HepG2 (cell line): ENCODE results near the gene ALOXE3. TPM values are rescaled to one million over a fixed set of nuclear protein-coding genes. Genes with fewer than 3 reads are reported as not detected.

ENCODE experiments used
- ATAC-seq: fragments of 200-7000 bp; cut with Tn5 transposase; 3 replicates; pipeline ENCODE4 v1.9.1; 2020; ENCODE audit warnings: mild to moderate bottlenecking, moderate library complexity
- BruUV-seq: library from RNA; stranded (reverse); fragments of 400-500 nt; replicated peaks from 2 replicates; lab custom pipeline; 2021; lab: Mats Ljungman, UMichigan
- CTCF ChIA-PET: fragments of 300-600 bp; formaldehyde crosslinking; extraction: SDS; loops from one replicate; lab custom pipeline; 2021; ENCODE audit warnings: low total read pairs, inconsistent platforms, low intra/inter-chr PET ratio; lab: Yijun Ruan, JAX
- POLR2A ChIA-PET: fragments of 350-600 bp; sonication (Branson Sonifier 250); formaldehyde crosslinking; loops from one replicate; lab custom pipeline; 2020; ENCODE audit warnings: antibody characterized with exemption, inconsistent platforms; lab: Yijun Ruan, JAX
- DNase-seq: peaks from one replicate; pipeline ENCODE4 v3.0.0-alpha.2; 2015; ENCODE audit warnings: low spot score
- FAIRE-seq: peaks from 3 replicates; lab custom pipeline; 2011; peaks lifted over from hg19 to GRCh38; lab: Jason Lieb, UNC
- H2AFZ ChIP-seq: one replicate; pipeline ENCODE4 v1.6.1; 2011; ENCODE audit warnings: low read length, inconsistent platforms
- H3K27ac ChIP-seq: fragments of 300-600 bp; 3 replicates; pipeline ENCODE4 v1.8.0; 2011; ENCODE audit warnings: mixed run types, mild to moderate bottlenecking, mixed read lengths, low read length, inconsistent platforms; ENCODE audit not compliant: insufficient read depth; ENCODE audit errors: extremely low read length
- H3K27me3 ChIP-seq, 2 experiments: fragments of 200-600 bp in 1 of 2; 2 replicates in 1 of 2; 3 replicates in 1 of 2; pipeline versions ENCODE4 v1.6.0 to v1.8.0; 2011; ENCODE audit warnings: low read length in 2 of 2, mild to moderate bottlenecking in 2 of 2, moderate library complexity in 2 of 2, inconsistent platforms in 1 of 2; ENCODE audit not compliant: insufficient read depth in 2 of 2, control insufficient read depth in 1 of 2
- H3K36me3 ChIP-seq, 2 experiments: fragments of 200-600 bp in 1 of 2; replicated peaks in 1 of 2; 2 replicates in 1 of 2; 3 replicates in 1 of 2; pipeline versions ENCODE4 v1.5.1 to v1.8.0; 2011; ENCODE audit warnings: low read length in 2 of 2, inconsistent platforms in 1 of 2; ENCODE audit not compliant: insufficient read depth in 2 of 2, control insufficient read depth in 1 of 2
- H3K4me1 ChIP-seq: 2 replicates; pipeline ENCODE4 v1.5.1; 2012; ENCODE audit warnings: low read length, inconsistent platforms; ENCODE audit not compliant: insufficient read depth
- H3K4me2 ChIP-seq: 2 replicates; pipeline ENCODE4 v1.6.0; 2011; ENCODE audit warnings: low read depth, low read length, inconsistent platforms
- H3K4me3 ChIP-seq, 3 experiments: fragments of 200-600 bp in 1 of 3; sonication (generic), shearing (Covaris generic) in 1 of 3; replicated peaks in 1 of 3; 2 replicates each; pipeline ENCODE4 v1.5.1; 2011 to 2016; ENCODE audit warnings: low read length in 3 of 3, inconsistent platforms in 2 of 3, low read depth in 2 of 3, mild to moderate bottlenecking in 2 of 3, control low read depth in 1 of 3, mixed read lengths in 1 of 3; ENCODE audit not compliant: insufficient read depth in 1 of 3
- H3K79me2 ChIP-seq: one replicate; pipeline ENCODE4 v1.6.1; 2011; ENCODE audit warnings: low read length, inconsistent platforms; ENCODE audit not compliant: insufficient read depth
- H3K9ac ChIP-seq: 2 replicates; pipeline ENCODE4 v1.6.0; 2011; ENCODE audit warnings: mild to moderate bottlenecking, low read depth, low read length, inconsistent platforms; ENCODE audit not compliant: insufficient read depth
- H3K9me3 ChIP-seq: 2 replicates; pipeline ENCODE4 v1.5.1; 2012; ENCODE audit warnings: mild to moderate bottlenecking, low read length
- H4K20me1 ChIP-seq: 2 replicates; pipeline ENCODE4 v1.6.0; 2011; ENCODE audit warnings: inconsistent platforms, mild to moderate bottlenecking, low read length, moderate library complexity; ENCODE audit not compliant: insufficient read depth
- GMEB1 ChIP-seq: sonication (generic); formaldehyde crosslinking; IDR thresholded peaks from 2 replicates; pipeline ENCODE4 v1.5.1; 2020; ENCODE audit warnings: missing genetic modification reagents, mild to moderate bottlenecking, borderline replicate concordance
- NR2C2 ChIP-seq: sonication (generic); formaldehyde crosslinking; IDR thresholded peaks from 2 replicates; pipeline ENCODE4 v1.4.0; 2020; ENCODE audit warnings: missing genetic modification reagents, mild to moderate bottlenecking, moderate library complexity, borderline replicate concordance
- SKIL ChIP-seq: sonication (generic); formaldehyde crosslinking; IDR thresholded peaks from 2 replicates; pipeline ENCODE4 v1.8.0; 2022; ENCODE audit warnings: missing genetic modification reagents, mild to moderate bottlenecking, moderate library complexity, borderline replicate concordance
- XBP1 ChIP-seq: sonication (generic); formaldehyde crosslinking; IDR thresholded peaks from 2 replicates; pipeline ENCODE4 v1.5.0; 2020; ENCODE audit warnings: missing genetic modification reagents
- ZNF282 ChIP-seq: fragments of 450-650 bp; IDR thresholded peaks from 2 replicates; pipeline ENCODE4 v1.6.1; 2018; ENCODE audit not compliant: partially characterized antibody
- ZNF724P ChIP-seq: sonication (generic); formaldehyde crosslinking; IDR thresholded peaks from 2 replicates; pipeline ENCODE4 v1.8.0; 2022; ENCODE audit warnings: missing genetic modification reagents, borderline replicate concordance
- WGBS: methylation state at CpG from one replicate; pipeline ENCODE4 v1.1.6; 2017; ENCODE audit warnings: low lambda C conversion rate; 5-methylcytosine and 5-hydroxymethylcytosine counted together
- in situ Hi-C: cut with HindIII; loops from 2 replicates; pipeline ENCODE4 v1.10.0; 2017; ENCODE audit warnings: low pct_unique_long_range_greater_than_20kb; ENCODE audit not compliant: extremely low pct_ligation_motif_present
- intact Hi-C: fragments of 100-400 bp; cut with micrococcal nuclease; formaldehyde crosslinking; loops from one replicate; pipeline ENCODE4 v1.10.0; 2022; ENCODE audit not compliant: unreplicated experiment
- polyA plus RNA-seq, 8 experiments: library from polyadenylated mRNA; depleted of rRNA in 3 of 8; stranded (reverse) in 7 of 8; unstranded in 1 of 8; fragments of >200 nt; fragmentation: Illumina TruSeq in 4 of 8; extraction: Trizol in 4 of 8; gene quantifications; 2 replicates each; pipeline versions ENCODE4 v1.2.1 to v1.2.3, GENCODE V29; 2011 to 2016; ENCODE audit warnings: low read depth in 4 of 8, missing spikeins in 1 of 8, mixed read lengths in 1 of 8; ENCODE audit not compliant: insufficient read depth in 1 of 8
- total RNA-seq, 5 experiments: library from RNA; depleted of rRNA; stranded (reverse); fragments of >200 nt; fragmentation: Illumina TruSeq; extraction: Trizol; gene quantifications; 2 replicates each; pipeline ENCODE4 v1.2.3, GENCODE V29; 2016; ENCODE audit warnings: low read depth in 1 of 5

Gene ALOXE3
- total and polyA plus RNA-seq, 2 of the 13 experiments (the other 11 are each of a cell fraction or from before 2014, with no cell fraction given) = 0.07 TPM; not detected in 1

- no peak overlapping the region for H3K9ac ChIP-seq
- POLR2A ChIA-PET = interaction anchor here (1.9 kb wide), 1 partner anchor 14 kb away, joined by 18 read pairs; no protein-coding TSS in a partner anchor
These were observed 40.7 kb upstream of the ALOXE3 start for GRCh38 chr17:8159032-8159400.

More at GRCh38 chr17:8159032-8159400, 40.7 kb upstream of the ALOXE3 start:
- in situ Hi-C loops (loop anchor here (5.0 kb wide), 1 partner anchor 37 kb away; the partner anchor contains the start of gene HES7), intact Hi-C loops (no loop called here)
- peaks cover 59% of the 10 kb centered on the region for H3K4me1 ChIP-seq
- FAIRE-seq (no peak), ATAC-seq (no peak), DNase-seq (no peak)
- H3K27me3 ChIP-seq = no peaks in the 10 kb centered on the region; a peak in 1 of 5 replicates
- H3K79me2 ChIP-seq = peaks cover 18% of the 10 kb centered on the region
- peak overlapping the region; percentile 64; the same call in 1 of the 2 replicates for H3K4me2 ChIP-seq
- 50% methylated on average over 2 of the region's 3 CpGs for WGBS
- H3K4me3 ChIP-seq = no peak overlapping the region
- no peak for TF ChIP-seq SKIL (CRISPR knock-in tag)
- TF ChIP-seq ZNF282 = no peak
- TF ChIP-seq GMEB1 (CRISPR knock-in tag) = no peak
- no peak for TF ChIP-seq XBP1 (CRISPR knock-in tag)
- TF ChIP-seq NR2C2 = no peak
- TF ChIP-seq ZNF724P (CRISPR knock-in tag) = no peak
- peaks cover 1 to 7% of the 10 kb centered on the region in 2 experiments; a peak in 3 of 5 replicates for H3K36me3 ChIP-seq
- H3K9me3 ChIP-seq = no peaks in the 10 kb centered on the region
- no peaks in the 10 kb centered on the region for H4K20me1 ChIP-seq
- no TSS peak for BruUV-seq
- no peak overlapping the region for H2AFZ ChIP-seq
- CTCF ChIA-PET = interaction anchor here (1.8 to 2.3 kb wide), 2 partner anchors 21 to 37 kb away, joined by 4 to 28 read pairs; no protein-coding TSS in a partner anchor
- H3K27ac ChIP-seq = no peak overlapping the region
